H9 (cell line): ENCODE data around the gene NPHP4. TPM values are rescaled to one million over a fixed set of nuclear protein-coding genes. Genes with fewer than 3 reads are reported as not detected.

Experiments used
- DNase-seq: peaks from one replicate; pipeline ENCODE4 v3.0.0-alpha.2; 2017
- H2AFZ ChIP-seq: one replicate; pipeline ENCODE4 v1.6.1; 2013; ENCODE audit warnings: mild to moderate bottlenecking, low read length, control low read depth, moderate library complexity
- H2AK5ac ChIP-seq: 2 replicates; pipeline ENCODE4 v1.6.1; 2013; ENCODE audit warnings: low read length, control low read depth, mixed read lengths; ENCODE audit not compliant: insufficient read length
- H2BK120ac ChIP-seq: one replicate; pipeline ENCODE4 v1.6.1; 2013; ENCODE audit warnings: low read depth, mild to moderate bottlenecking, low read length, control low read depth, inconsistent platforms; ENCODE audit not compliant: poor library complexity, severe bottlenecking
- H2BK12ac ChIP-seq: 2 replicates; pipeline ENCODE4 v1.6.1; 2013; ENCODE audit warnings: low read length, control low read depth, mixed read lengths, low read depth; ENCODE audit not compliant: insufficient read length
- H2BK15ac ChIP-seq: 2 replicates; pipeline ENCODE4 v1.6.1; 2013; ENCODE audit warnings: low read depth, low read length, control low read depth
- H2BK20ac ChIP-seq: one replicate; pipeline ENCODE4 v1.6.1; 2013; ENCODE audit warnings: low read depth, mild to moderate bottlenecking, low read length, control low read depth, inconsistent platforms; ENCODE audit not compliant: poor library complexity, severe bottlenecking
- H2BK5ac ChIP-seq: 2 replicates; pipeline ENCODE4 v1.6.1; 2013; ENCODE audit warnings: low read length, control low read depth, mixed read lengths; ENCODE audit not compliant: insufficient read length
- H3K14ac ChIP-seq: 2 replicates; pipeline ENCODE4 v1.6.1; 2013; ENCODE audit warnings: low read length, control low read depth; ENCODE audit not compliant: insufficient read depth
- H3K18ac ChIP-seq: 2 replicates; pipeline ENCODE4 v1.6.1; 2013; ENCODE audit warnings: low read depth, mild to moderate bottlenecking, mixed read lengths, low read length, control low read depth; ENCODE audit not compliant: insufficient read length
- H3K23ac ChIP-seq: 2 replicates; pipeline ENCODE4 v1.6.1; 2013; ENCODE audit warnings: low read length, control low read depth, mixed read lengths, low read depth; ENCODE audit not compliant: insufficient read length
- H3K23me2 ChIP-seq: 2 replicates; pipeline ENCODE4 v1.6.1; 2013; ENCODE audit warnings: low read depth, mild to moderate bottlenecking, mixed read lengths, low read length, control low read depth; ENCODE audit not compliant: insufficient read length, poor library complexity, severe bottlenecking
- H3K27ac ChIP-seq: 2 replicates; pipeline ENCODE4 v1.5.1; 2013; ENCODE audit warnings: low read length, control low read depth, mixed read lengths, low read depth; ENCODE audit not compliant: insufficient read length
- H3K27me3 ChIP-seq: 2 replicates; pipeline ENCODE4 v1.6.1; 2013; ENCODE audit warnings: low read length, control low read depth, inconsistent platforms; ENCODE audit not compliant: insufficient read depth
- H3K4ac ChIP-seq: 2 replicates; pipeline ENCODE4 v1.6.1; 2013; ENCODE audit warnings: low read depth, mild to moderate bottlenecking, control low read depth, inconsistent platforms, low read length, moderate library complexity
- H3K4me1 ChIP-seq: 2 replicates; pipeline ENCODE4 v1.6.1; 2013; ENCODE audit warnings: low read length, control low read depth, inconsistent platforms; ENCODE audit not compliant: insufficient read depth
- H3K4me2 ChIP-seq: 2 replicates; pipeline ENCODE4 v1.6.1; 2013; ENCODE audit warnings: low read length, control low read depth, mixed read lengths; ENCODE audit not compliant: insufficient read length, insufficient read depth
- H3K56ac ChIP-seq: 2 replicates; pipeline ENCODE4 v1.6.1; 2013; ENCODE audit warnings: low read depth, mild to moderate bottlenecking, mixed read lengths, low read length, control low read depth; ENCODE audit not compliant: insufficient read length
- H3K79me1 ChIP-seq: 2 replicates; pipeline ENCODE4 v1.6.1; 2013; ENCODE audit warnings: low read depth, mild to moderate bottlenecking, moderate library complexity, low read length, control low read depth, inconsistent platforms; ENCODE audit not compliant: insufficient read depth, poor library complexity, severe bottlenecking
- H3K79me2 ChIP-seq: 2 replicates; pipeline ENCODE4 v1.6.1; 2013; ENCODE audit warnings: low read length, control low read depth, inconsistent platforms; ENCODE audit not compliant: insufficient read depth
- H3K9ac ChIP-seq: 2 replicates; pipeline ENCODE4 v1.6.1; 2013; ENCODE audit warnings: low read length, control low read depth, mixed read lengths; ENCODE audit not compliant: insufficient read length; ENCODE audit errors: extremely low read depth
- H3K9me3 ChIP-seq: one replicate; pipeline ENCODE4 v1.6.1; 2013; ENCODE audit warnings: low read depth, low read length, inconsistent platforms; ENCODE audit not compliant: control insufficient read depth
- H3T11ph ChIP-seq: one replicate; pipeline ENCODE4 v1.6.1; 2013; ENCODE audit warnings: mild to moderate bottlenecking, low read length, control low read depth, inconsistent platforms
- H4K20me1 ChIP-seq: one replicate; pipeline ENCODE4 v1.6.1; 2013; ENCODE audit not compliant: control insufficient read depth, insufficient read length, insufficient read depth
- H4K5ac ChIP-seq: 2 replicates; pipeline ENCODE4 v1.6.1; 2013; ENCODE audit warnings: low read depth, mild to moderate bottlenecking, mixed read lengths, low read length, control low read depth; ENCODE audit not compliant: insufficient read length
- H4K8ac ChIP-seq: replicated peaks from 2 replicates; pipeline ENCODE4 v1.6.1; 2013; ENCODE audit warnings: low read length, control low read depth, mixed read lengths, low read depth; ENCODE audit not compliant: insufficient read length
- H4K91ac ChIP-seq: 2 replicates; pipeline ENCODE4 v1.6.1; 2013; ENCODE audit warnings: low read depth, mild to moderate bottlenecking, moderate library complexity, mixed read lengths, low read length, control low read depth; ENCODE audit not compliant: insufficient read length
- H3K27ac Mint-ChIP-seq, 3 experiments: 2 replicates in 2 of 3; 3 replicates in 1 of 3; pipeline ENCODE4 v1.8.0; 2020 to 2021; ENCODE audit warnings: mixed read lengths in 3 of 3, mild to moderate bottlenecking in 1 of 3, moderate library complexity in 1 of 3
- H3K27me3 Mint-ChIP-seq: 2 replicates; pipeline ENCODE4 v1.8.0; 2021; ENCODE audit warnings: low read depth, mild to moderate bottlenecking, moderate library complexity, mixed read lengths
- H3K36me3 Mint-ChIP-seq, 3 experiments: 2 replicates in 2 of 3; 3 replicates in 1 of 3; pipeline ENCODE4 v1.8.0; 2020 to 2021; ENCODE audit warnings: low read depth in 3 of 3, mixed read lengths in 3 of 3; ENCODE audit not compliant: insufficient read depth in 1 of 3
- H3K4me1 Mint-ChIP-seq, 2 experiments: 2 replicates each; pipeline ENCODE4 v1.8.0; 2020; ENCODE audit warnings: mixed read lengths in 2 of 2
- H3K4me3 Mint-ChIP-seq, 2 experiments: 2 replicates in 1 of 2; 3 replicates in 1 of 2; pipeline ENCODE4 v1.8.0; 2020 to 2021; ENCODE audit warnings: mild to moderate bottlenecking in 2 of 2, mixed read lengths in 2 of 2, moderate library complexity in 1 of 2
- H3K9me3 Mint-ChIP-seq, 2 experiments: 2 replicates in 1 of 2; 3 replicates in 1 of 2; pipeline ENCODE4 v1.8.0; 2020; ENCODE audit warnings: mild to moderate bottlenecking in 2 of 2, mixed read lengths in 2 of 2, moderate library complexity in 1 of 2
- CTCF ChIP-seq: fragments of 200-600 bp; sonication (generic); conservative IDR thresholded peaks from 3 replicates; pipeline ENCODE4 v1.8.0; 2021; ENCODE audit warnings: antibody characterized with exemption, mild to moderate bottlenecking
- WGBS: extraction: QIAGEN DNeasy Blood & Tissue Kit; methylation state at CpG from one replicate; pipeline ENCODE4 v1.1.7; 2013; ENCODE audit warnings: missing lambda C conversion rate, low lambda C conversion rate, mixed read lengths; ENCODE audit not compliant: insufficient read length; ENCODE audit errors: extremely low coverage; 5-methylcytosine and 5-hydroxymethylcytosine counted together
- total RNA-seq: library from RNA; stranded (reverse); gene quantifications from 2 replicates; pipeline ENCODE4 v1.2.1, GENCODE V29; 2021

NPHP4 gene
- total RNA-seq, 1 experiment from 2014 or later = 17.6 TPM

DNA sequence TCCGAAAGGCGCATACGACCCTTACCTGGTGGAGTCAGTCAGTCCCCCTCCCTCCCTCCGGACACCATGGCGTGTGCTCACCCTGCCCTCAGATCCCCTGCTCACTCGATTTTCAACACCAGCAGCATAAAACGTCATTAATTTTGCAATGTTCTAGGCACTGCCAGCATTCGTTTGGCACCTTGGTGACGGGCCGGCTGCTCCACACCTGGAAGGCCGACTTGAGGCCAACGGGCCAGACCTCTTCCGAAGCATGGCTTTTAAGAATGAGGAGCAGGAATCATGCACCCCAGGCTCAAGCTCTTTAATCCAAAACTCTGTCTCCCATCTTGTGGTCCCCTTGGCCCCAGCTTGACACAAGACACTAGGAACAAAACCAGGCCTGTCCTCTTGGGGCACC lies 33.1 kb downstream of the NPHP4 start:
- no peak overlapping the region for H4K8ac ChIP-seq
- H3K9me3 ChIP-seq = no peaks in the 10 kb centered on the region
- no CpG with 5 or more reads among the region's 13 CpGs for WGBS
- no peak overlapping the region for H2BK5ac ChIP-seq
- no peak for DNase-seq
- H3K27me3 ChIP-seq = no peaks in the 10 kb centered on the region
- H3K4me1 ChIP-seq = no peaks in the 10 kb centered on the region
- H3K14ac ChIP-seq = no peak overlapping the region
- H2AFZ ChIP-seq = no peak overlapping the region
- no peak for TF ChIP-seq CTCF
- H3K4me1 Mint-ChIP-seq = peaks cover 0 to under 1% of the 10 kb centered on the region in 2 experiments; a peak in 2 of 4 replicates
- H2BK15ac ChIP-seq = no peak overlapping the region
- no peak overlapping the region for H3K4me2 ChIP-seq
- H3K36me3 Mint-ChIP-seq = peaks cover 15 to 39% (median 22%) of the 10 kb centered on the region in 3 experiments
- H3K27ac Mint-ChIP-seq = peak overlapping the region in 1 of 3 experiments; percentile 61; a peak in 2 of 7 replicates
- no peaks in the 10 kb centered on the region for H3K79me2 ChIP-seq
- no peaks in the 10 kb centered on the region for H3K23me2 ChIP-seq
- no peak overlapping the region for H4K5ac ChIP-seq
- no peak overlapping the region for H2BK20ac ChIP-seq
- no peak overlapping the region for H2BK120ac ChIP-seq
- H3K56ac ChIP-seq = no peak overlapping the region
- H3K9me3 Mint-ChIP-seq = no peaks in the 10 kb centered on the region
- no peaks in the 10 kb centered on the region for H3K27me3 Mint-ChIP-seq
- H2BK12ac ChIP-seq = no peak overlapping the region
- no peaks in the 10 kb centered on the region for H3K79me1 ChIP-seq
- H3K4me3 Mint-ChIP-seq = no peak overlapping the region
- no peak overlapping the region for H3T11ph ChIP-seq
- H4K20me1 ChIP-seq = no peaks in the 10 kb centered on the region
- no peak overlapping the region for H3K9ac ChIP-seq
- no peak overlapping the region for H4K91ac ChIP-seq
- H3K27ac ChIP-seq = no peak overlapping the region
- no peak overlapping the region for H2AK5ac ChIP-seq
- H3K4ac ChIP-seq = no peak overlapping the region
- no peak overlapping the region for H3K18ac ChIP-seq
- H3K23ac ChIP-seq = no peak overlapping the region
